Adipocyte (in vitro differentiated cells): Measurements from ENCODE around the gene LAMA2.

Experiments used
- DNase-seq: peaks from one replicate; pipeline ENCODE4 v3.0.0-alpha.2; 2015; ENCODE audit warnings: low read depth
- H3K27me3 ChIP-seq: replicated peaks from 2 replicates; pipeline ENCODE4 v1.7.0; 2013; ENCODE audit warnings: mild to moderate bottlenecking, low read length, moderate library complexity; ENCODE audit not compliant: control insufficient read depth, insufficient read depth
- H3K36me3 ChIP-seq: 2 replicates; pipeline ENCODE4 v1.7.0; 2013; ENCODE audit warnings: low read length, mild to moderate bottlenecking, moderate library complexity; ENCODE audit not compliant: control insufficient read depth, insufficient read depth, severe bottlenecking
- H3K4me1 ChIP-seq: 2 replicates; pipeline ENCODE4 v1.7.0; 2013; ENCODE audit warnings: mild to moderate bottlenecking, low read length, moderate library complexity; ENCODE audit not compliant: control insufficient read depth, insufficient read depth
- H3K4me3 ChIP-seq: 2 replicates; pipeline ENCODE4 v1.7.0; 2013; ENCODE audit warnings: mild to moderate bottlenecking, low read length, moderate library complexity
- H3K9ac ChIP-seq: 2 replicates; pipeline ENCODE4 v1.7.0; 2013; ENCODE audit warnings: mild to moderate bottlenecking, low read length, moderate library complexity
- H3K9me3 ChIP-seq: 2 replicates; pipeline ENCODE4 v1.7.0; 2013; ENCODE audit warnings: mild to moderate bottlenecking, low read length, moderate library complexity; ENCODE audit not compliant: control insufficient read depth

LAMA2 gene

DNA sequence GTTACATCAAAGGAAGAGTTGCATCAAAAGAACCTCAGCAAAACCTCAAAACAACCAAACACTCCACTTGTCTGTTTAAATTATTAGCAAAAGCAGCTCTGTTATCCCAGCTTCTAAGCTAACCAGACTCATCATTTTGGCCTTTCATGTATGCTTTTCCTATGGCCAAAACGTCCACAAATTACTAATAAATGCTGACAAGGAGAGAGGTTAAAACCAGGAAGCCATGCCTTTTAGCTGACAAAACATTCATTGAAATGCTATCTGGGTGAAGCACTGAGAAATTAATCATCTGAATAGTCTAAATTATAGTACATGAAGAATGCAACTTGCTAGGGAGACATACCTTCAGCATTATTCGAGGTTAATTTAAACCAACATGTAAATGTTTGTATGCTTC lies 80.6 kb downstream of the LAMA2 start:
- Histone ChIP-seq H3K9me3 (no peaks in the 10 kb centered on the region), H3K4me1 (peaks cover 41% of the 10 kb centered on the region), H3K4me3 (no peak overlapping the region), H3K27me3 (no peaks in the 10 kb centered on the region), H3K36me3 (peaks cover 7% of the 10 kb centered on the region), H3K9ac (no peak overlapping the region)
- DNase-seq: no peak

- H3K4me1 ChIP-seq: peaks cover 48% of the 10 kb centered on the region
- peak; percentile 48 for DNase-seq
- peak overlapping the region; percentile 3 for H3K4me3 ChIP-seq
- peak overlapping the region; percentile 45 for H3K9ac ChIP-seq
- no peaks in the 10 kb centered on the region for H3K9me3 ChIP-seq
- H3K36me3 ChIP-seq: peaks cover 7% of the 10 kb centered on the region
- H3K27me3 ChIP-seq: no peaks in the 10 kb centered on the region
Observed at GRCh38 chr6:128964233-128964755, 81.4 kb downstream of the LAMA2 start.

GRCh38 chr6:128964771-128965170 lies 81.8 kb downstream of the LAMA2 start:
- peaks cover 7% of the 10 kb centered on the region for H3K36me3 ChIP-seq
- H3K4me3 ChIP-seq: no peak overlapping the region
- no peaks in the 10 kb centered on the region for H3K27me3 ChIP-seq
- H3K4me1 ChIP-seq: peaks cover 53% of the 10 kb centered on the region
- DNase-seq: no peak
- peak overlapping the region; percentile 45 for H3K9ac ChIP-seq
- H3K9me3 ChIP-seq: no peaks in the 10 kb centered on the region

GRCh38 chr6:128966934-128967333 lies 84.0 kb downstream of the LAMA2 start:
- H3K9me3 ChIP-seq: no peaks in the 10 kb centered on the region
- H3K9ac ChIP-seq: no peak overlapping the region
- DNase-seq: no peak
- no peaks in the 10 kb centered on the region for H3K27me3 ChIP-seq
- H3K36me3 ChIP-seq: peaks cover 7% of the 10 kb centered on the region
- peaks cover 53% of the 10 kb centered on the region for H3K4me1 ChIP-seq
- H3K4me3 ChIP-seq: no peak overlapping the region

DNA sequence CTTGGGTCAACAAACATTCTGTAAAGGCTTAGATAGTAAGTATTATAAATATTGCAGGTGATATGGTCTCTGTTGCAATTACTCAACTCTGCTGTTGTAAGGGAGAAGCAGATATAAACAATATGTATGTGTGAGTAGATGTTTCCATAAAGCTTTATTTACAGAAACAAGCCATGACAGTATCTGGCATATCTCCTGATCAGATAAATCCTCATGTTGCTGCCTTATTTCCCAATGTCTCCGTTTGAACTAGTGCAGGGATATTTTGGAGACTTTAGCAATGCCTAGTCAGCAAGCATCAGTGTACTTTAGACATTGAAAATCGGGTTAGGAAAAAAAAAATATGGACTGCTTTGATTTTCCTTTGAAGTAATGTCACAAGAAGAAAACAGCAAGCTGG lies 96.1 kb downstream of the LAMA2 start:
- peaks cover 4% of the 10 kb centered on the region for H3K4me1 ChIP-seq
- H3K9ac ChIP-seq: no peak overlapping the region
- H3K36me3 ChIP-seq: peaks cover 5% of the 10 kb centered on the region
- H3K27me3 ChIP-seq: no peaks in the 10 kb centered on the region
- H3K4me3 ChIP-seq: no peak overlapping the region
- DNase-seq: peak; percentile 90
- H3K9me3 ChIP-seq: no peaks in the 10 kb centered on the region

- no peak for DNase-seq
- no peak overlapping the region for H3K4me3 ChIP-seq
- H3K27me3 ChIP-seq: no peaks in the 10 kb centered on the region
Observed at GRCh38 chr6:128981716-128982115, 98.8 kb downstream of the LAMA2 start.

GRCh38 chr6:128990360-128990759 lies 107.4 kb downstream of the LAMA2 start:
- DNase-seq: no peak
- H3K36me3 ChIP-seq: peaks cover 24% of the 10 kb centered on the region
- H3K4me1 ChIP-seq: no peaks in the 10 kb centered on the region
- no peak overlapping the region for H3K9ac ChIP-seq
- no peak overlapping the region for H3K4me3 ChIP-seq
- no peaks in the 10 kb centered on the region for H3K27me3 ChIP-seq
- no peaks in the 10 kb centered on the region for H3K9me3 ChIP-seq

More at GRCh38 chr6:128981716-128982115, 98.8 kb downstream of the LAMA2 start:
- H3K4me1 ChIP-seq: peaks cover 4% of the 10 kb centered on the region
- H3K36me3 ChIP-seq: peaks cover 5% of the 10 kb centered on the region
- no peak overlapping the region for H3K9ac ChIP-seq
- no peaks in the 10 kb centered on the region for H3K9me3 ChIP-seq

GRCh38 chr6:128990915-128991314 lies 108.0 kb downstream of the LAMA2 start:
- Histone ChIP-seq H3K4me1 (no peaks in the 10 kb centered on the region), H3K9me3 (no peaks in the 10 kb centered on the region), H3K27me3 (no peaks in the 10 kb centered on the region), H3K4me3 (no peak overlapping the region), H3K36me3 (peaks cover 26% of the 10 kb centered on the region), H3K9ac (no peak overlapping the region)
- no peak for DNase-seq

GRCh38 chr6:128993166-128993565 lies 110.2 kb downstream of the LAMA2 start:
- Histone ChIP-seq H3K9me3 (no peaks in the 10 kb centered on the region), H3K9ac (no peak overlapping the region), H3K27me3 (no peaks in the 10 kb centered on the region), H3K36me3 (peaks cover 30% of the 10 kb centered on the region), H3K4me3 (no peak overlapping the region), H3K4me1 (no peaks in the 10 kb centered on the region)
- no peak for DNase-seq

DNA sequence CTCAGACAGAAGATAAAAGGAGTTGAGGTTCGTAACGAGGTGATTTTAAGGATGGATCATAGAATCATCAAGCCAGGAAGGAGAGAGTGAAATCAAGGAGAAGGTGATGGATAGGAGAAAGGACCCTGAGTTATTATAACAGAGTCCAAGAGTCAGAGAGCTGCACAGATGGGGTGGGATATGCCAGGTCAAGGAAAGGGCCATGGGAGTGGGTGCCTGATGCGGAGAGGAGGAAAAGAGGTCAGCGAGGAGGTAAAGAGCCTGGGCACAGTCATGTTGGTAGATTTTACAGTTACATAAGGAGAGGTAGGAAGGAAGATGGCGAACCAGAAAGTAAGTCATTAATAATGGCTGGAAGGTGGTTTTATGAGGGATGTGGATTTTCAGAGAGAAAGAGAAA lies 114.9 kb downstream of the LAMA2 start:
- peaks cover 13% of the 10 kb centered on the region for H3K36me3 ChIP-seq
- no peak for DNase-seq
- no peak overlapping the region for H3K9ac ChIP-seq
- no peaks in the 10 kb centered on the region for H3K4me1 ChIP-seq
- H3K9me3 ChIP-seq: no peaks in the 10 kb centered on the region
- H3K27me3 ChIP-seq: no peaks in the 10 kb centered on the region
- H3K4me3 ChIP-seq: no peak overlapping the region

GRCh38 chr6:129006724-129007514 lies 124.0 kb downstream of the LAMA2 start:
- no peak overlapping the region for H3K9ac ChIP-seq
- DNase-seq: no peak
- H3K4me3 ChIP-seq: no peak overlapping the region
- H3K9me3 ChIP-seq: no peaks in the 10 kb centered on the region
- H3K36me3 ChIP-seq: no peaks in the 10 kb centered on the region
- peaks cover 12% of the 10 kb centered on the region for H3K4me1 ChIP-seq
- H3K27me3 ChIP-seq: no peaks in the 10 kb centered on the region
